NCI-H345 (cell line): ENCODE data around the gene TECTB.

Source experiments
- DNase-seq: peaks from one replicate; lab custom pipeline; 2025; lab: John Stamatoyannopoulos, UW

The TECTB gene

GRCh38 chr10:112275512-112276245, 7.5 kb upstream of the TECTB start:
- no peak for DNase-seq

GRCh38 chr10:112278871-112279270, 4.3 kb upstream of the TECTB start:
- DNase-seq, result no peak

GRCh38 chr10:112279433-112279832, 3.8 kb upstream of the TECTB start:
- DNase-seq, result no peak

- no peak for DNase-seq
These were observed 2.8 kb upstream of the TECTB start for GRCh38 chr10:112280205-112280921.

GRCh38 chr10:112282086-112282485, 1.1 kb upstream of the TECTB start:
- DNase-seq, result no peak

- no peak for DNase-seq
These were observed 3.9 kb downstream of the TECTB start for GRCh38 chr10:112286837-112287818.

- DNase-seq, result no peak
These were observed 4.6 kb downstream of the TECTB start for GRCh38 chr10:112287844-112288243.

GRCh38 chr10:112288486-112288885, 5.3 kb downstream of the TECTB start:
- no peak for DNase-seq

- DNase-seq, result no peak
These were observed 6.3 kb downstream of the TECTB start for GRCh38 chr10:112289373-112290053.

GRCh38 chr10:112290054-112290373, 6.8 kb downstream of the TECTB start:
- DNase-seq, result no peak

GRCh38 chr10:112294169-112294568, 11.0 kb downstream of the TECTB start:
- no peak for DNase-seq

GRCh38 chr10:112295853-112296830, 12.9 kb downstream of the TECTB start:
- DNase-seq, result no peak

GRCh38 chr10:112296908-112297331, 13.7 kb downstream of the TECTB start:
- DNase-seq, result no peak

- no peak for DNase-seq
These were observed 15.4 kb downstream of the TECTB start for GRCh38 chr10:112298581-112298980.

GRCh38 chr10:112299456-112299855, 16.3 kb downstream of the TECTB start:
- DNase-seq, result no peak

- DNase-seq, result no peak
These were observed 19.1 kb downstream of the TECTB start for GRCh38 chr10:112302335-112302734.

- DNase-seq, result no peak
These were observed 20.3 kb downstream of the TECTB start for GRCh38 chr10:112303528-112303927.

GRCh38 chr10:112304267-112304859, 21.2 kb downstream of the TECTB start:
- DNase-seq, result no peak

- DNase-seq, result no peak
These were observed 24.3 kb downstream of the TECTB start for GRCh38 chr10:112307358-112308124.

- no peak for DNase-seq
These were observed 24.9 kb downstream of the TECTB start for GRCh38 chr10:112308125-112308502.
